ENCODE results near the gene DEPDC1B.
"Not testable (repeated sequence)": the region's sequence is repeated elsewhere in the genome, so short reads cannot be mapped to it uniquely, and the experiment has no call there.

DEPDC1B gene

DNA sequence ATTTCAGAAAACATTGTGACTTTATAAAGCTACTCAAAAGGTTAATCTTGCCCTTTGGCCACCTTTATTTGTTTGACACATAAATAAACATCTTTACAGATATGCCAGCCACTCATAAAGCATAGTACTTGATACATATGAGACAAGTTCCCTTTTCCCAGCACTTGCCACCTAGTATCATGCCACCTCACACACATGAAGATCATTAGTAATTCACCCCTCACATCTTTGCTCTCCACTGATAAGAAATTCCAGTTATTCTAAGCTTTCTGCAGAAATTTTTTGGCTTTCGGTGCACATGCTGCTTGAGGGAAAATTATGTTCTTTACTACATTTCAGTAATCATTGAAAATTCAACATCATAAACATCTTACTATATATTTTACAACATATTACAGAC, 59.1 kb downstream of the DEPDC1B start:
- DNase-seq (ENCODE audit: low read depth in 2 of 2) = no peak

DNA sequence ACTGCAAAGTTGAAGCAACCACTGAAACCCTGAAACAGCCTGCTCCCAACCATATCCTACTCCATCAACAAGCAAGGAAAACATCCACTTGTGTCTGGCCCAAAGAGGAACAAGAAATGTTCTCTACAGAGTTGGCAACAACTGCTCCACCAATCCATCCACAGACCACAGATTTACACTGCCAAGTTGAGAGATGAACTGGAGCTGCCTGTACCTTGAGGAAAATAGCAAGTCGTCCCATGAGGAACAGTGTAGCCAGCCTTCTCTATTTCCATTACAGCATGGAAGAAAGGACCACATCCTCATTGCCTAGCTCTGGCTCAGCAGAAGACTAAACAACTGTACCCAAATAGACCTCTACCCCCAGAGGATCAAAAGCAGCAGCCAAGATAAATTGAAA, 60.4 kb downstream of the DEPDC1B start:
- DNase-seq (ENCODE audit: low read depth in 2 of 2) = no peak

DNA sequence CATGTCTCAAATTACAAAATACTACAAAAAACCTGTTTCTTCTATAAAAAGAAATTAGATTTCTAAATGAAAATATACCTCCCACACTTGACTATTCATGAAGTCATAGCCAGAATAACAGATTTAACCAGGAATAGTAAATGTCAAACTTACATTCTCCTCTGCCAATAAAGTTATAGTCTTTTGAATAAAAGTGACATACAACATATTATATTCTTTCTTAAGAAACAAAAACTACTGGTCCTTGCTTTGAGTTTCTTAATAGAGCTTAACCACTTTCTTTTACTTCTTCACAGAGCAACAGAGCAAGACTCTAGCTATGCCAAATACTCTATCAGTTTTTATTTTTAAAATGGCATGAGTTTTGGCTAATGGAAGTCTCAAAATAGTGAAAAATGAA, 61.7 kb downstream of the DEPDC1B start:
- no peak for DNase-seq (ENCODE audit: low read depth in 2 of 2)

DNA sequence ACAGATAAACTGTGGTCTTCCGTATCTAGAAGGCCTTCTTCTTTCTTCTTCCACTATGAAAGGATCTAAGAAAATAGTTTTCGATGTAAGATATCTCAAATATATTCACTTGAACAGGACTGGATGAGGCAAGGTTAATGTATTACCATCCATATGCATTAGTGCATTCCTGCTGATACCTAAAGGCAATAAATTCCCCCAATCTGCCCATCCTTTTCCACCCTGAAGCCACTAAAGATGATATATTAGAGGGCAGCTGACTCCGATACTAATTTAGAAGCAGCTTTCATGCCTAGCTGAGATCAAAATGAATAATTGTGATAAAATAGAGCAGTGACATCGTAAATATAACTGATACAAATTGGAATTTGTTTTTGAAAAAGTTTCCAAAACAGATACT, 63.3 kb downstream of the DEPDC1B start:
- DNase-seq (ENCODE audit: low read depth in 2 of 2) = no peak

DNA sequence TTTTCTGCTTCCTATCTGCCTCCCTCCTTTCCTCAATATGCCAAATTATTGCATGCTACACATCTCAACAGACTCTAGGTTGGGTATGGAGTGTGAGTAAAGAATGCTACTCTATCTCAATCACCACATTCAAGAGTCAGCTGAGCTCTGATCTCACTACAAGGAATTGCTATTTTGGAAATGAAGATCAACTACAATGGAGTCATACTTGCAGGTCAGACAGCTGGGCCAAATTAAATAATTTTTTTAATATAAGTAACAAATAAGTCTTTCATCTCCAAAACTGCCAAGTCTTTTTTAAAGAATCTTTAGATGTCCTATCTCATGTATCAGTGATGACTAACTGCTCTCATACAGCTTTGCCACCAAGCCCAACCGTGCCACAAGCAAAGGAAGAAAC, 64.0 kb downstream of the DEPDC1B start:
- no peak for DNase-seq (ENCODE audit: low read depth in 2 of 2)

DNA sequence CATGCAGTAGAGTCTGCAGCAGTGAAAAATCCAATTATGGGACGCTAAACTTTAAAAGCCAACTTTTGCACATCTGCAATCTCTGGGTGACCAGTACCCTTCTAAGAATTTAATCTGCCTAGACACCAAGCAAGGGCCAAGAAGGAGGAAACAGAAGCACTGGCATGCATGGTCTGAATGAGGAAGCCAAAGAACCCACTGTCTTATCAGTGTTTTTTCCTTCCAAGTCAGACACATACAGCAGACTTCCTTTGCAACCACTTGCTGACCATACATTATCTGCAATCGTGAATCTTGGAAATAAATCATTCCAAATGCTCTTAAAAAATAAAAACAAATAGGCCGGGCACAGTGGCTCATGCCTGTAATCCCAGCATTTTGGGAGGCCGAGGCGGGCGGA, 65.9 kb downstream of the DEPDC1B start:
- DNase-seq (ENCODE audit: low read depth in 2 of 2) = no peak

DNA sequence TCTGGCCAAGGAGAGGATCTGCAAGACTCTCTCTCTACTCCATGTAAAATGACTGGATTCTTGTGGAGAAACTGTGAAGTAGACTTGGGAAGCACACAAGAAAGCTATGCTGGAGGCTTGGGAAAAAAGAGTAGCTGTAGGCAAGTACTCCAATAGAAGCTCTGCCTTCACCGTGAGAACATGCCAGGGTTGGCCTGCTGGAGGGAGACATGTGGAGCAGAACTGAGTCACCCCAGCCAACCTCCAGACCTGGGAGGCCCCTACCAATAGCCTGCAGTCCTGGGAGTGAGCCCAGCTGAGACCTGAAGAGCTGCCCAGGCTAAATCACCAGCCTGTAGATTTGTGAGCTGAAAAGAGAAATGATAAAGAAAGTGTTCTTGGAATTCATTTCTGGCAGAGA, 66.6 kb downstream of the DEPDC1B start:
- DNase-seq (ENCODE audit: low read depth in 2 of 2) = no peak

DNA sequence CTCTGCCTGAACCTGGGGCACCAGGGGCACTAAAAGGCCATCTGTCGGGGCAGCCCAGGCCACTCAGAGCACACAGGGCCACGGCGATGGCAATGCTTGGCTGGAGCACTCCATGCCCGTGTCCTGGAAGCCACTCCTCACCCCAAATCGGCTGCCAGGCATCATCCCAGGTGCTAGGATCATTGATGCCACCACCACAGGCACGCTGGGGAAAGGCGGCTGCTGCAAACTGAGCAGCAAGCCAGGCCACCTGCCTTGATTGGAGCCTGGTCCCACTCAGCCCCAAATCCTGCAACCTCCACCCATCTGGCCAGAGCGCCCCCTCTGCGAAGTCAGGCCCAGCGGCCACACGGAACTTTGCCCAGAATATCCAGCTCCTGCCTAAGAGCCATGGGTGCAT, 67.8 kb downstream of the DEPDC1B start:
- no peak for DNase-seq (ENCODE audit: low read depth in 2 of 2)

DNA sequence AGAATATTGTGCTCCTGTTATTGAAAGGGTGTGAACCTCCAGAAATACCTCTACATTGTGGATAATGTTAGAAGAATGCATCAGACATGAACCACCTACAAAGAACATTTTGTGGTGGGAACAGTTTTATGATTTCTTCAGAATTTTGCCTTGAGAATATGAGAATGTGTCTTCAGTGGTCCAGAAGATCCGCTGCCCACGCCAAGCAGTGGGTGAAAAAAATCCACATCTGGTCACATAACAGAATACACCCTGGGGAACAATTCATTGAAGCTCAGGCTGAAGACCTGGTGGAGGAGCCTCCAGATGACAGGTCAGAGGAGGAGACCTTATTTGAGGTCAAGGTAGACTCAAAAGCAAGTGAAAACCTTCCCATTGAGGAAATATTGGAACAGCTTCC, 69.1 kb downstream of the DEPDC1B start:
- no peak for DNase-seq (ENCODE audit: low read depth in 2 of 2)

DNA sequence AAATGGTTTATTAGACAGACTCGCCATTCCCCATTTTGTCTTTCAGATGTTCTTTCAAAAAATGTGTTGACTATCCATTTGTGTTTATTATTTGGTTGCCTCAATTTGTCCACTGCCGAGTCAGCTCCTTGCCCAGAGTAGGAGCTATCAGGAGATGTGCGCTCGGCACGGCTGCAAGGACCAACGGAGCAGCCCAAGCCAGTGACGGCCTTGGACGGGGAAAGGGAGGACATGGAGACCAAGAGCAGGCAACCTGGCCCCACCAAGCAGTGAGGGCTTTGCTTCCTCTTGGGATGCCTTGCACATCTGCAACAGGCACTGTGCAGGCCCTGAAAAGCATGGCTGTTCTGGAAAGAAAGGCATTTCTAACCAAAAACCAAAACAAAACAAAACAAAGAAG, 69.8 kb downstream of the DEPDC1B start:
- DNase-seq (ENCODE audit: low read depth in 2 of 2) = no peak

DNA sequence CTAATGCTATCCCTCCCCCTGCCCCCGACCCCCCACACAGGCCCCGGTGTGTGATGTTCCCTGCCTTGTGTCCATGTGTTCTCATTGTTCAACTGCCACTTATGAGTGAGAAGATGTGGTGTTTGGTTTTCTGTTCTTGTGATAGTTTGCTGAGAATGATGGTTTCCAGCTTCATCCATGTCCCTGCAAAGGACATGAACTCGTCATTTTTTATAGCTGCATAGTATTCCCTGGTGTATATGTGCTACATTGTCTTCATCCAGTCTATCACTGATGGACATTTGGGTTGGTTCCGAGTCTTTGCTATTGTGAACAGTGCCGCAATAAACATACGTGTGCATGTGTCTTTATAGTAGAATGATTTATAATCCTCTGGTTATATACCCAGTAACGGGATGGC, 75.1 kb downstream of the DEPDC1B start:
- not testable (repeated sequence) for DNase-seq (ENCODE audit: low read depth in 2 of 2)

DNA sequence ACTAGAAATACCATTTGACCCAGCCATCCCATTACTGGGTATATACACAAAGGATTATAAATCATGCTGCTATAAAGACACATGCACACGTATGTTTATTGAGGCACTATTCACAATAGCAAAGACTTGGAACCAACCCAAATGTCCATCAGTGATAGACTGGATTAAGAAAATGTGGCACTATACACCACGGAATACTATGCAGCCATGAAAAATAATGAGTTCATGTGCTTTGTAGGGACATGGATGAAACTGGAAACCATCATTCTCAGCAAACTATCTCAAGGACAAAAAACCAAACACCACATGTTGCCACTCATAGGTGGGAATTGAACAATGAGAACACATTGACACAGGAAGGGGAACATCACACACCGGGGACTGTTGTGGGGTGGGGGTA, 79.2 kb downstream of the DEPDC1B start:
- not testable (repeated sequence) for DNase-seq (ENCODE audit: low read depth in 2 of 2)

DNA sequence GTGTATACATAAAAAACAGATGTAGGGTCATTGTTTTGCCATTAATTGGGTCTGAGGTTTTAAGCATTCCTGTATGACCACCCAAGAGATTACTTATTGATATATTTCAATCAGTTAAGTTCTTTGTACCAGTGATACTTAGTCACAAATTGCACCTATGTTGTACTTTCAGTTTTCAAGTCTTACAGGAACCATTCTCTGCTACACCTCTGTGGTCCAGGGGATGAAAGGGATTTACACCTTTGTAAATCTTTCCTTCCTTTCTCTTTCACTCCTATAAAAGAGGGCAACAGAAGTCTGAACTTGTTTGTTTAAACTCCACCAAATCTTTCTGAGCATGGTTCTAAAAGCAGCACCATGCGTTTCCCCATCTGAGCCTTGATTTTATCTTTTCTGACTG, 86.1 kb downstream of the DEPDC1B start:
- DNase-seq (ENCODE audit: low read depth in 2 of 2) = no peak

DNA sequence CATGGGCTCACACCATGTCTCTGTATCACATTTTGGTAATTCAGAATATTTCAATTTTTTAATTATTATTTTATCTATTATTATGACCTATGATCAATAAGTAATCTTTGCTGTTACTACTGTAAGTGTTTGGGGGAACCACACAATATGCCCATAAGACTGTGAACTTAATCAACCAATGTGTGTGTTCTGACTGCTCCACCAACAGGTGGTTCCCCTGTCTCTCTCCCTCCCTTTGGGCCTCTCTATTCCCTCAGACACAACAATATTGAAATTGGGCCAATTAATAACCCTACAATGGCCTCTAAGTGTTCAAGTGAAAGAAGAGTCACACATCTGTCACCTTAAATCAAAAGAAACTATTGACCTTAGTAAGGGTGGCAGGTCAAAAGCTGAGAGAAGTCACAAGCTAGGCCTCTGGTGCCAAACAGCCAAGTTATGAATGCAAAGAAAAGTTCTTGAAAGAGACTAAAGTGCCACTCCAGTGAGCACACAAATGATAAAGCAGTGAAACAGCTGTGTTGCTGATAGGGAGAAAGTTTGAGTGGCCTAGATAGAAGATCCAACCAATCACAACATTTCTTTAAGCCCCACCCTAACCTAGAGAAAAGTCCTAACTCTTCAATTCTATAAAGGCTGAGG, 88.7 kb downstream of the DEPDC1B start:
- DNase-seq (ENCODE audit: low read depth in 2 of 2) = no peak

DNA sequence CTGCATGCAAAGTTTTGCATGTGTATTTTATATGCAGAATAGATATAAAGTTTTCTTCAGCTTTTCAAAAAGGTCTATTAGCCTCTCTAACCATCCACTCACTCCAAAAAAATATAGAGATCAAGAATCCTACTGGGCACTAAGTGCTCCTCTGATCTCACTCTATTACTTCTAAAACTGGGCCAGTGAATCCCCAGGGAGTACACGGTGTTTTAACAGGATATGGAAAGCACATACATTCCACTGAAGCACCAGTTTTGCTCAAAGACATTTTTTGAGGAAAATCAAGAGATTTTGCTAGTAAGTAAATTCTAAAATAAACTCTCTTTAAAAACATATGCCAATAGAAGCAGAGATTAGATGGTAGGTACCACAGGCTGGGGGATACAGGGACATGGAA, 95.2 kb downstream of the DEPDC1B start:
- no peak for DNase-seq (ENCODE audit: low read depth in 2 of 2)

DNA sequence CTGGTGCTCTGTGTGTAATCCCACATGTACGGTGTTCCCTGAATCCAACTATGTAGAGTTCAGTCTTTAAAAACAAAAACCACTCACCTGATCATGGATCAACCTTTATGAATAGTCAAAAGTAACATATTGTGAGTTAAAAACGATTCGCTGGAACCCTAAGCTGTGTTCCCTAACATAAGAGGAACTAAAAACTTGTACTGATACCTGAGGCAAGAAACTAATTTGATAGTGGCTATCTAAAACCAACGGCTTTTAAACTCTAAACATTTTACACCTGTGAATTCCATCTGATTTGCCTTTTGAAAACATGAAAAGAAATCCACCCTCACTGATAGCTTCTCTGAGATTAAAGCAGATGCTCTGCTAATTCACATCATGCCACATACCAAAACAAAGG, 101.5 kb downstream of the DEPDC1B start:
- no peak for DNase-seq (ENCODE audit: low read depth in 2 of 2)

DNA sequence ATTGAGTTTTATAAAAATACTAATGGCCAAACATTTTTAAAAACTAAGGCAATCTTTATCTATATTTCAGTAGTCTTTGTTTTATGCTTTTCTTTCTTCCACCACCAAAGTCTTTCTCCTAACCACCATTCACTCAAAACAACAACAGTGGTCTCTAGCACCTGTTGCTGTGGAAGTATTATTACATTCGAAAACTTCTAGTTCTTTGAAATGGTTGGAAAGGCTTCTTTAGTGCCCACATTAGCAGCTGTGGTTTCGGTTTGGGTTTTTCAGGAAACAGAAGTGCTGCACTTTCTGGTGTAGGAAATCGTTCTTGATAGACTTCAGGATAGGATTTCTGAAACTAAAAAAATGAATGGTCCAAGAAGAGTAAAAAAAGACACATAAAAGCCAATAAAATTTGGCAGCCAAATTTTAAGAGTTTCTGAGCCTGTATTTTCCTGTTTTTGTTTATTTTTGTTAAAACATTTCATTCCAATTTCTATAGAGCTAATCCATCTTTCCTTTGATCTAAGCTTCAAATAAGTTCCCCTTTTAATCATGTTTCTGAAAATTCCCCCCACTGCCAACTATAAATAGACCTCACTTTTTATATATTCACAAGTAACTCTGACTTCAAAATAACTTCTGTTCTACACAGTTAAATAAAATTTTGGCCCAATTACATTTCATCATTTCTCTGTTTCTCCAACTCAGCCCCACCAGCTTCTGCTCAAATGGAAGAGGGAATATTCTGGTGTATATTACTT, 102.2 kb downstream of the DEPDC1B start:
- DNase-seq (ENCODE audit: low read depth in 2 of 2) = no peak

DNA sequence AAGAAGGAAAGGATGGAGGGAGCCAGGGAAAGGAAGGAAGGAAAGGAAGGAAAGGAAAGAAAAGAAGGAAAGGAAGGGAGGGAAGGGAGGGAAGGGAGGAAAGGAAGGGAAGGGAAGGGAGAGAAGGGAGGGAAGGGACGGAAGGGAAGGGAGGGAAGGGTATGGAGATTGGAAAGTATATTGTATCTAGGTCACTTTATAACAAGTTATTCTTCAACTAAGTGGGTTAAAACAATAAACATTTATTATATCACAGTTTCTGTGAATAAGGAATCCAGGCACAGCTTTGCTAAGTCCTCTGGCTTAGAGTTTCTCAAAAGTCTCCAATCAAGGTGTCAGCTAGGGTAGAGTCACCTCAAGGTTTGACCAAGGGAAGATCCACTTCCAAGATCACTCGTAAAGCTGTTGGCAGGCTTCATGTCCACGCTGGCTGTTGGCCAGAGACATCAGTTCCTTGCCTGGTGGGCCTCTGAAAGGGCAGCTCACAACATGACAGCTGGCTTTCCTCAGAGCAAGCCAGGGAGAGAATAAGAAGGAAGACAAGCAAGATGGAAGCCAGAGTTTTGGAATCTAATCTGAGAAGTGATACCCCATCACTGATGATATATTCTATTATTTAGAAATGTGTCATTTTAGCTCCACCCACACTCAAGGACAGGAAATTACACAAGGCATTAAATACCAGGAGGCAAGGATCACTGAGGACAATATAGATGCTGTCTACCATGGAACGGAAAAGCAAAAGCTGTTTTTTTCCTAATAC, 105.1 kb downstream of the DEPDC1B start:
- DNase-seq (ENCODE audit: low read depth in 2 of 2) = no peak

DNA sequence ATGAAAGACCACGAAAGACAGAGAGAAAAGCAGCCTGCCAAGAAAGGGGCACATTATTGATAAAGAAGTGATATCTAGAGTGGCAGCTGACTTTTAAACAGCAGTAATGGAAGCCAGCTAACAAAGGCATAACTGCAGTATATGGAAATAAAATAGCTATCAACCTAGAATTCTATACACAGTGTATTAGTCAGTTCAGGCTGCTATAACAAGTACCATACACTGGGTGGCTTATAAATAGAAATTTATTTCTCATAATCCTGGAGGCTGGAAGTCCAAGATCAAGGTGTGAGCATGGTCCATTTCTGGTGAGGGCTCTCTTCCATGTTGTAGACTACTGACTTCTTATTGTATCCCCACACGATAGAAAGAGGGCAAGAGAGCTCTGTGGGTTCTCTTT, 109.8 kb downstream of the DEPDC1B start:
- no peak for DNase-seq (ENCODE audit: low read depth in 2 of 2)

DNA sequence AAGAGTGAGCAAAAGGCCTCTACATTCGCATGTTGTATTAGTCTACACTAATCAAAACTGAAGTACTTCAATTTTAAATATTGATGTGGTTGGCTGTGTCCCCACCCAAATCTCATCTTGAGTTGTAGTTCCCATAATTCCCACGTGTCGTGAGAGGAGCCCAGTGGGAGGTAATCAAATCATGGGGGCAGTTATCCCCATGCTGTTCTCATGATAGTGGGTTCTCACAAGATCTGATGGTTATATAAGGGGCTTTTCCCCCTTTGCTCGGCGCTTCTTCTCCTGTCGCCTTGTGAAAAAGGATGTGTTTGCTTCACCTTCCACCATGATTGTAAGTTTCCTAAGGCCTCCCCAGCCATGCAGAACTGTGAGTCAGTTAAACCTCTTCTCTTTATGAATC, 112.7 kb downstream of the DEPDC1B start:
- DNase-seq (ENCODE audit: low read depth in 2 of 2) = not testable (repeated sequence)

DNA sequence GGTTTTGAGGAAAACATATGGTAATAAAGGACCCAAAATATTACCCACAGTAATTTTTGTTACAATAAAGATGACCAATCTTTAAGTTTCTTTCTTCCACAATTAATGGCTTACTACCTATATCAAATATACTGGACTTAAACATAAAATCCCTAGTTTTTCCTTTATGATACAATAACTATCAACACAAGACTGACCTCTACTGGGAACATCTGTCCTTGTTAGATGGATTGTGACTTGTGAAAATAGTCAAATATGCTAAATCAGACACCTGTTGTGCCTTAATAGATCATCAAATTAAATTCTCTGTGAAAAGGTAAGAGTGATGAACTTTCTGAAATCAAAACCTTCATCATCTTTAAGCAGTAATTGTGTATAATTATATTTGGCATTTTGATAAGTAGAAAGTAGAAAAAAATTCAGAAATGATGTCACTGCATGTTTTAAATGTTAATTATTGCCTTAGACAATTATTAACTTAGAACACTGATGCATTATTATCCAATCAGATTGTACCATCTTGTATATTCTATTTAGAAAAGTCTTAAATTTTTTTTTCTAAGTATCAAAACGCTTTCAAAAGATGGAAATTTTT, 113.6 kb downstream of the DEPDC1B start:
- no peak for DNase-seq (ENCODE audit: low read depth in 2 of 2)

DNA sequence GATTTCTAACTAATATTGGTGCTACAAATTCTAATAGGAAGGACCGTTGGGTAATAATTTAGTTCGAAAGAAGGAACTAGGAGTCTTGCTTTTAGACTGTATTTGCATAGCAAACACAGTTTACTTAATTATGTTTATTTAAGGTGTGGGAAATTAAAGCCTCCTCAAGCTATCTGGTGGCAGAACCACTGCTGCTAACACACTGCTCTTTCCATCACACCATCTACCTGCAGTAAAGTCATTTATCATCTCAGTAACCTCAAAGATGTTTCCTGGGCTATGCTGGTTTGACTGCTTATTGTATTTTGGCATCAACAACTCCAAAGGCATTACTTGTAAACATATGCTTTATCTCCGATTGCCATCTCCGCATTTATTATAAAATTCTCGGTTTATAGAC, 114.3 kb downstream of the DEPDC1B start:
- no peak for DNase-seq (ENCODE audit: low read depth in 2 of 2)

DNA sequence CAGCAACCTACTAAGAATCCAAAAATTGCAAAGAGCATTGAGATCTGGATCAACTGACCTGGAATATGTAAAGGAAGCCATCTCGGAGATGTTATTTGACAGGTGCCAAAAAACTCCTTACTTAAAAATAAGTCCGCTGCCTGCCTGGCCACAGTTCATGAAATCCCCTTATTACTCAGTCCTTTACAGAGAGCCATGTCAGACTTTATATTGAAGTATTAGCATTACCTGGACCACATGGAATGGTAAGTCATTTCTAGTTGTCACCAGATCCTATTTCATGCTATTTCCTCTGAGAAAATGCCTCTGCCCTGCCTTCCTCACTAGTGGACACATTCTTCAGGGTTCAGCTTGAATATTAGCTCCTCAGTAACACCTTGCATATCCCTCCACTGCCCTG, 115.7 kb downstream of the DEPDC1B start:
- DNase-seq (ENCODE audit: low read depth in 2 of 2) = no peak
